GM18951 (cell line): Measurements from ENCODE around the gene DNAAF5.

Source experiments
- POLR2A ChIP-seq: IDR thresholded peaks from 4 replicates; pipeline ENCODE4 v1.6.1; 2011; ENCODE audit warnings: mild to moderate bottlenecking; ENCODE audit not compliant: insufficient read length, insufficient read depth; ENCODE audit errors: extremely low read depth
- in situ Hi-C: fragments of 300-500 bp; cut with MboI; formaldehyde crosslinking; loops from one replicate; pipeline ENCODE4 v1.12.0; 2022; ENCODE audit warnings: low sequenced_read_pairs, mixed read lengths, inconsistent platforms; ENCODE audit not compliant: unreplicated experiment

DNAAF5 gene

DNA sequence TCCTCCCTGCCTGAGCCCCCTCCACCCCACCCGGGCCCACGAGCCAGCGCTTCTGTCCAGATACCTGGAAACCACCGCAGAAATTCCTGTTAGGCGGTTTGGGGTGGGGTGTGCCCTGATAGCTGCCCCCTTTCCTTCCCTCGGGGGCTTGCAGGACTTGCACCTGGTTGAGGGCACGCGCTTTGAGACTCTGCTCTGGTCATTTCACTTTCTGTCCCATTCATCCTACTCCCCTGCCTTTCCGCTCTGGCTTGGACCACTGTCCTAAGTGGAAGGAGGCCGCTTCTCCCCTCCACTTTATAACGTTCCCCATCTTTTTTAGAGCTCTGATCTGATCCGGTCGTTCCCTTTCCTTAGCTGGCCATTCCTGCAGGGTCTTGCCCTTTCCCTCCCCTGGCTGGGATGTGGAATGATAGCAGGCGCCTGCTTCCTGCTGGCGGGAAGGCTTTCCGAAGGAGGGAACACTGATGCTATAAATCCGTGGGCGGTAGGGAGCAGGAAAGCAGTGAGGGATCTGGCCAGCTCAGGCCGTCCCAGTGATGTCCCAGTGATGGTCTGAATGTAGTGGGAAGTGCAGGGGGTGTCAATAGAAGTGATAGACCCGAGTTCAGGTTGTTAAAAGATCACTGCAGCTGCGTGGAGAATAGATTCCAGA is 1.4 kb downstream of the DNAAF5 start:
- in situ Hi-C loops = no loop called here
- TF ChIP-seq POLR2A = no peak

- no peak for TF ChIP-seq POLR2A
- in situ Hi-C loops = no loop called here
These were observed 2.1 kb downstream of the DNAAF5 start for GRCh38 chr7:728602-729001.

DNA sequence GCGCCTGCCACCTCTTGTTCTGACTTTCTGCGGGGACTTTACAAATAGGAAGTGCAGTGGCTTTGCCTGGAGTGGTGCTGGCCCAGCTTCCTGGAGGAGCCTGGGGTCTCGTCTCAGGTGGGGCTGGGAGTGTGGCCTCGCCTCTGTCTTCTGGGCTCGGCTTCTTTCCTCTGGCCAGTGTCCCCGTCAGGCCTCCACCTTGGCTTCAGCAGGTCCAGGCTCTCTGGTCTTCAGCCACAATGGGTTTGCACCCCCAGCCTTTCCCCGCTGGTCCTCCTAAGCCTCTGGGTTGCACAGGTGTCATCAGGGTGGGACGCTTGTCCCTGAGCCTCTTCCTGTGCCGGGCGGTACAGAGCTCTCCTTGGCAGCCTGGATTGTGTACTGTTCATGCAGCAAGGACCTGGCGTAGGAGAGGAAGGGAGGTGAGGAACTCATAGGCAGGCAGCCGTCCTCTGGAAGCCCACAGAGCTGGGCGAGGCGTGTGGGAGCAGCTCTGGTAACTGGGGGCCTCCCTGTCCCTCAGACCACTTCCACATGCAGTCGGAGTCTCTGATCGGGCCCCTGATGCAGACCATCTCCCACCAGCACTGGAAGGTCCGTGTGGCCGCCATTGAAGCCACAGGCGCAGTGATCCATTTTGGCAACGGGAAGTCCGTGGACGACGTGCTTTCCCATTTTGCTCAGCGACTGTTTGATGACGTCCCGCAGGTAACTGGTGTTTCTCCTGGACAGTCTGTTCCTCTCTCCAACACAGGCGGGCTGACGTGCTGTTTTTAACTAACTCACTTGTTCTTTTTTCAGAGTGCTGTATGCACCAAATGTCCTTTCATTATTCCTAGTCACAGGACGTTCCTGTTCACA is 2.9 kb downstream of the DNAAF5 start:
- in situ Hi-C loops = no loop called here
- TF ChIP-seq POLR2A = no peak

GRCh38 chr7:730501-731439 is 4.3 kb downstream of the DNAAF5 start:
- in situ Hi-C loops = no loop called here
- no peak for TF ChIP-seq POLR2A

DNA sequence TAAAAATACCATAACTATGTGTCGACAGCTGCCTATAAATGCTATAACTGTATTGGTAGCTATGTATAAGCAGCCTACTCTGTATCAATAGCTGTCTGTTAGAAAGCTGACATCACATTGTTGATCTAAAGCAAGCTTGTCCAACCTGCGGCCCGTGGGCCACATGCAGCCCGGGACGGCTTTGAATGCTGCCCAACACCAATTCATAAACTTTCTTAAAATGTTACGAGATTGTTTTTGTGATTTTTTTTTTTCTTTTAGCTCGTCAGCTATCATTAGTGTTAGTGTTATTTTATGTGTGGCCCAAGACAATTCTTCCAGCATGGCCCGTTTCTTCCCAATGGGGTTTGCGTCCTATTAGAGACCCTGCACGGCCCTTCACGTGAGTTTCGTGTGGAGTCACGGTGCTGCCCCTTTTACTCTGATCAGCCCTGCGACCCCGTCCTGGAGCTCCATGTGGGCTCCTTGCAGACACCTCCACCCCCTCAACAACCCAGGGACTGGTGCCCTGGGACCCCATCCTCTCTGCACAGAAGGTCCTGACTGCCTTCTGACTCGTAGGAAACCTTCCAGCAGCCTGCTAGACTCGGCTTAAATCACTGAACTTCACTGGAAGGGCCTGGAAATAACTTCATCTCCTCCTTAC is 5.1 kb downstream of the DNAAF5 start:
- in situ Hi-C loops = no loop called here
- TF ChIP-seq POLR2A = no peak

- in situ Hi-C loops = no loop called here
- TF ChIP-seq POLR2A = no peak
These were observed 5.6 kb downstream of the DNAAF5 start for GRCh38 chr7:732094-732541.

GRCh38 chr7:732556-732955 is 6.1 kb downstream of the DNAAF5 start:
- in situ Hi-C loops = no loop called here
- no peak for TF ChIP-seq POLR2A

GRCh38 chr7:734214-734613 is 7.7 kb downstream of the DNAAF5 start:
- in situ Hi-C loops = no loop called here
- TF ChIP-seq POLR2A = no peak

GRCh38 chr7:734808-735207 is 8.3 kb downstream of the DNAAF5 start:
- TF ChIP-seq POLR2A = no peak
- in situ Hi-C loops = no loop called here

DNA sequence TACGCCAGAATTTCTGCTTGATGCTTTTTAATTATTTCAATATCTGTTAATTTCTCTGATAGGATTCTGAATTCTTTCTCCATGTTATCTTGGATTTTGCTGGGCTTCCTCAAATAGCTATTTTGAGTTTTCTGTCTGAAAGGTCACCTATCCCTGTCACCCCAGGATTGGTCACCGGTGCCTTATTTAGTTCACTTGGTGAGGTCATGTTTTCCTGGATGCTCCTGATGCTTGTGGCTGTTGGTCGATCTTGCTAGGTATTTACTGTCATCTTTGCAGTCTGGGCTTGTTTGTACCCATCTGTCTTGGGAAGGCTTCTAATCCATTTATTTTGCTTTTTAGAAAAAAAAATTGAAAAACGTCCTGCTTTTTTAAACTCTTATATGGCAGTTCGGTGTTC is 11.7 kb downstream of the DNAAF5 start:
- in situ Hi-C loops = no loop called here

GRCh38 chr7:738723-739454 is 12.4 kb downstream of the DNAAF5 start:
- in situ Hi-C loops = no loop called here

More for the DNA sequence above, 11.7 kb downstream of the DNAAF5 start:
- no peak for TF ChIP-seq POLR2A

DNA sequence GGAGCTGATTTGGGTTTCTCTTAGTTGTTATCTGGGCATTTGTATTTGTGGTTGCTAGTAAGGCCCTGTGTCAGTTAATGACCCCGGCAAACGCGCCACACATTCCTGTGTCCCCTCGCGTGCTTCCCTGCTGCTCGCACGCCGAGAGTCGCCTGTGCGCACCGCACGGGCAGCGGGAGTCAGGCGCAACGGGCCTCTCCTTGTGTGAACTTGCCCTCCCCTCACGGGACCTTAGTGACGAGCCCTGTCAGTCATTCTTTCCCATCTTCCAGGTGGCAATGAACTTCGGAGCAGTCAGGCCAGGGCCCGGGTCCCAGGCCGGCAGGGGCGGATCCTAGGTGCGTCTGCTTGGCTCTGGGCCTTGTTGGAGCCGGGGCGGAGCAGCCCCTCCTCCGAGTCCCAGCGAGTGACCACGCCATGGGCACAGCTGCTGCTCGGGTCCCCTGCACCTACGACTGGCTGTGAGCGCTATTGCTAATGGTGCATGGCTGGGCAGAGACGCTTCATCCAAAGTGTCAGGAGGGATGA is 13.0 kb downstream of the DNAAF5 start:
- no peak for TF ChIP-seq POLR2A
- in situ Hi-C loops = no loop called here

More at GRCh38 chr7:738723-739454, 12.4 kb downstream of the DNAAF5 start:
- TF ChIP-seq POLR2A = no peak
